Measurements from ENCODE around the gene COL6A3. TPM values are rescaled to one million over a fixed set of nuclear protein-coding genes. Genes with fewer than 3 reads are reported as not detected.

The COL6A3 gene
- total RNA-seq, 1 experiment from 2014 or later: 45.0 TPM

- ATAC-seq: no peak
- TF ChIP-seq EZH2phosphoT487 (IDR thresholded peaks at IDR 0.05; ENCODE audit: borderline replicate concordance, low read length) (no peak), EZH2 (IDR thresholded peaks at IDR 0.05; ENCODE audit: low read length, unreplicated experiment) (no peak), CTCF (conservative IDR thresholded peaks at IDR 0.05; ENCODE audit: low read depth, low read length) (no peak)
- Histone ChIP-seq H3K9me2 (replicated peaks; ENCODE audit: low read length) (no peaks in the 10 kb centered on the region), H3K27me3 (ENCODE audit: low read length) (no peaks in the 10 kb centered on the region), H3K27ac (ENCODE audit: low read length) (no peak overlapping the region), H4K20me1 (ENCODE audit: low read length) (no peaks in the 10 kb centered on the region), H3F3A (ENCODE audit: low read length, unreplicated experiment) (no peaks in the 10 kb centered on the region), H3K4me1 (ENCODE audit: insufficient read depth, low read length) (peaks cover 9% of the 10 kb centered on the region; the same call in 1 of the 2 replicates), H3K36me3 (ENCODE audit: low read depth, low read length) (no peaks in the 10 kb centered on the region), H3K9ac (ENCODE audit: low read length) (no peak overlapping the region), H3K4me2 (ENCODE audit: low read length) (no peak overlapping the region), H2AFZ (ENCODE audit: low read length) (no peak overlapping the region), H3K4me3 (ENCODE audit: low read length) (no peak overlapping the region), H3K79me2 (ENCODE audit: low read length) (no peaks in the 10 kb centered on the region), H3K9me3 (ENCODE audit: low read length) (no peaks in the 10 kb centered on the region)
- ChIA-PET POLR2A (ENCODE audit: unreplicated experiment) (no interaction called here), CTCF (no interaction called here)
- no TSS peak for BruUV-seq (replicated peaks)
- no peak for DNase-seq
- intact Hi-C loops (cut with micrococcal nuclease): no loop called here
These were observed 105.0 kb downstream of the COL6A3 start for GRCh38 chr2:237309011-237309410.

- H3K79me2 ChIP-seq (ENCODE audit: low read length): no peaks in the 10 kb centered on the region
- H3K9me3 ChIP-seq (ENCODE audit: low read length): no peaks in the 10 kb centered on the region
- no peak for ATAC-seq
- no peak overlapping the region for H3K4me2 ChIP-seq (ENCODE audit: low read length)
- ChIA-PET POLR2A (ENCODE audit: unreplicated experiment) (no interaction called here), CTCF (no interaction called here)
- H3K27me3 ChIP-seq (ENCODE audit: low read length): no peaks in the 10 kb centered on the region
- no TSS peak for BruUV-seq (replicated peaks)
- no peaks in the 10 kb centered on the region for H4K20me1 ChIP-seq (ENCODE audit: low read length)
- no peak overlapping the region for H3K4me3 ChIP-seq (ENCODE audit: low read length)
- no peak overlapping the region for H2AFZ ChIP-seq (ENCODE audit: low read length)
- peaks cover 9% of the 10 kb centered on the region; the same call in 1 of the 2 replicates for H3K4me1 ChIP-seq (ENCODE audit: insufficient read depth, low read length)
- H3K36me3 ChIP-seq (ENCODE audit: low read depth, low read length): no peaks in the 10 kb centered on the region
- H3F3A ChIP-seq (ENCODE audit: low read length, unreplicated experiment): no peaks in the 10 kb centered on the region
- no peaks in the 10 kb centered on the region for H3K9me2 ChIP-seq (replicated peaks; ENCODE audit: low read length)
- DNase-seq: no peak
- intact Hi-C loops (cut with micrococcal nuclease): no loop called here
- TF ChIP-seq EZH2phosphoT487 (IDR thresholded peaks at IDR 0.05; ENCODE audit: borderline replicate concordance, low read length): no peak
- TF ChIP-seq CTCF (conservative IDR thresholded peaks at IDR 0.05; ENCODE audit: low read depth, low read length): no peak
- no peak overlapping the region for H3K27ac ChIP-seq (ENCODE audit: low read length)
- no peak overlapping the region for H3K9ac ChIP-seq (ENCODE audit: low read length)
These were observed 106.5 kb downstream of the COL6A3 start for GRCh38 chr2:237307474-237307873.

GRCh38 chr2:237306787-237307170 lies 107.2 kb downstream of the COL6A3 start:
- TF ChIP-seq EZH2phosphoT487 (IDR thresholded peaks at IDR 0.05; ENCODE audit: borderline replicate concordance, low read length) (no peak), CTCF (conservative IDR thresholded peaks at IDR 0.05; ENCODE audit: low read depth, low read length) (no peak), EZH2 (IDR thresholded peaks at IDR 0.05; ENCODE audit: low read length, unreplicated experiment) (no peak)
- Histone ChIP-seq H3K4me1 (ENCODE audit: insufficient read depth, low read length) (peaks cover 9% of the 10 kb centered on the region; the same call in 1 of the 2 replicates), H3K9me2 (replicated peaks; ENCODE audit: low read length) (no peaks in the 10 kb centered on the region), H3K79me2 (ENCODE audit: low read length) (no peaks in the 10 kb centered on the region), H3K9ac (ENCODE audit: low read length) (no peak overlapping the region), H4K20me1 (ENCODE audit: low read length) (no peaks in the 10 kb centered on the region), H3K27ac (ENCODE audit: low read length) (no peak overlapping the region), H3K4me3 (ENCODE audit: low read length) (no peak overlapping the region), H3F3A (ENCODE audit: low read length, unreplicated experiment) (no peaks in the 10 kb centered on the region), H3K9me3 (ENCODE audit: low read length) (no peaks in the 10 kb centered on the region), H3K36me3 (ENCODE audit: low read depth, low read length) (no peaks in the 10 kb centered on the region), H2AFZ (ENCODE audit: low read length) (no peak overlapping the region), H3K4me2 (ENCODE audit: low read length) (no peak overlapping the region), H3K27me3 (ENCODE audit: low read length) (no peaks in the 10 kb centered on the region)
- no TSS peak for BruUV-seq (replicated peaks)
- intact Hi-C loops (cut with micrococcal nuclease): no loop called here
- DNase-seq (no peak), ATAC-seq (no peak)
- ChIA-PET CTCF (no interaction called here), POLR2A (ENCODE audit: unreplicated experiment) (no interaction called here)

Measured in PC-3 (cell line).